ENCODE data around the gene KHK.

GRCh38 chr2:27067385-27067784, 19.2 kb upstream of the KHK start:
- TF ChIP-seq CTCF (IDR thresholded peaks at IDR 0.05) (no peak), EP300 (IDR thresholded peaks at IDR 0.05) (no peak), POLR2A (IDR thresholded peaks at IDR 0.05) (no peak)
